ENCODE results near the gene CARD6. TPM values are rescaled to one million over a fixed set of nuclear protein-coding genes. Genes with fewer than 3 reads are reported as not detected.

The CARD6 gene
- total RNA-seq, 4 donors from 2014 or later: 19.2 to 40.3 (median 31.0) TPM

DNA sequence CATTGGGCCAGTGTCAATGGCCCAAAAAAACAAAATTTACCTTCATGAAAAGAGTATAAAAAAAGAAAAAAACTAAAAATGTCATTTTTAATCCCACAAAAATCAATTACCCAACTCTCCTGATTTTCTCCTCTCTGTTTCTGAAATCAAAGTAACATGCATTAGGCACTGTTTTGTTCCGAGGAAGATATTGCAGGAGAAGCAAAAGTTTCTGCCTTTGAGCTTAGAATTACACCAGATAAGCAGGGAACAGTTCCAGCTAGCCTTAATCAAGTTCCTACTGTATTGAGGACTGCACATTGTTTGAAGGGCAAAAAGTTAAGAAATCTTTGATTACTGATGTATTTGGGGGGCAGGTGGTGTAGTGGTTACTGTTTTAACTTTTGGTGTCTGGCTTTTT lies 41.9 kb upstream of the CARD6 start:
- TF ChIP-seq, protein P1, sequence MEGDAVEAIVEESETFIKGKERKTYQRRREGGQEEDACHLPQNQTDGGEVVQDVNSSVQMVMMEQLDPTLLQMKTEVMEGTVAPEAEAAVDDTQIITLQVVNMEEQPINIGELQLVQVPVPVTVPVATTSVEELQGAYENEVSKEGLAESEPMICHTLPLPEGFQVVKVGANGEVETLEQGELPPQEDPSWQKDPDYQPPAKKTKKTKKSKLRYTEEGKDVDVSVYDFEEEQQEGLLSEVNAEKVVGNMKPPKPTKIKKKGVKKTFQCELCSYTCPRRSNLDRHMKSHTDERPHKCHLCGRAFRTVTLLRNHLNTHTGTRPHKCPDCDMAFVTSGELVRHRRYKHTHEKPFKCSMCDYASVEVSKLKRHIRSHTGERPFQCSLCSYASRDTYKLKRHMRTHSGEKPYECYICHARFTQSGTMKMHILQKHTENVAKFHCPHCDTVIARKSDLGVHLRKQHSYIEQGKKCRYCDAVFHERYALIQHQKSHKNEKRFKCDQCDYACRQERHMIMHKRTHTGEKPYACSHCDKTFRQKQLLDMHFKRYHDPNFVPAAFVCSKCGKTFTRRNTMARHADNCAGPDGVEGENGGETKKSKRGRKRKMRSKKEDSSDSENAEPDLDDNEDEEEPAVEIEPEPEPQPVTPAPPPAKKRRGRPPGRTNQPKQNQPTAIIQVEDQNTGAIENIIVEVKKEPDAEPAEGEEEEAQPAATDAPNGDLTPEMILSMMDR (IDR thresholded peaks at IDR 0.05; ENCODE audit: low read depth): no peak

DNA sequence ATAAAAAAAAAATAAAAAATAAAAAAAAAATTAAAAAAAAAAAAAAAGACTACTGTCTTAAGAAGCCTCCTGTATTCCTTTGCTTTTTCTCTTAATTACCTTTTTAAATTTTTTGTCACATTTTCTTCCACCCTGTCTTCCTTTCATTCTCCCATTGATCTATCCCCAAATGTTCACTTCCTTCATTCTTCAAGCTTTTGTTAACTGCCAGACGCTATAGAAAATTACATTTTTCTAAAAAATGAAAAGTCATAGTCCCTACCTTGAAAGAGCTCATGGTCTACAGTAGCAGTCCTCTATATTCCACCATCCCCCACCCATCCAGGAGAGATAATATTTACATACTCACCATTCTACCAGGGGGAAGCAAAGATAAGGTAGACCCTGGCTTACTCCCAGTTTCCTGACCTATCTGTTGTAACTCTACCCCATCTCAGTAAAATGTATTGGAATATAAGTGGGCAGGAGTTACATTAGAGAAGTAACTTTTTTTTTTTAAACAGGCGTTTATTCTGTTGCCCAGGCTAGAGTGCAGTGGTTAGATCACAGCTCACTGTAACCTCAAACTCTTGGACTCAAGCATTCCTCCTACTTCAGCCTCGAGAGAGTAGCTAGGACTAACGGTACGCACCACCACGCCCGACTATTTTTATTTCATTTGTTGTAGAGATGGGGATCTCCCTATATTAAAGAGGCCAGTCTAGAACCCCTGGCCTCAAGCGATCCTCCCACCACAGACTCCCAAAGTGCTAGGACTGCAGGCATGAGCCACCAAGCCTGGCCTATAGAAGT lies 39.2 kb upstream of the CARD6 start:
- TF ChIP-seq, protein P1 (IDR thresholded peaks at IDR 0.05; ENCODE audit: low read depth): no peak

DNA sequence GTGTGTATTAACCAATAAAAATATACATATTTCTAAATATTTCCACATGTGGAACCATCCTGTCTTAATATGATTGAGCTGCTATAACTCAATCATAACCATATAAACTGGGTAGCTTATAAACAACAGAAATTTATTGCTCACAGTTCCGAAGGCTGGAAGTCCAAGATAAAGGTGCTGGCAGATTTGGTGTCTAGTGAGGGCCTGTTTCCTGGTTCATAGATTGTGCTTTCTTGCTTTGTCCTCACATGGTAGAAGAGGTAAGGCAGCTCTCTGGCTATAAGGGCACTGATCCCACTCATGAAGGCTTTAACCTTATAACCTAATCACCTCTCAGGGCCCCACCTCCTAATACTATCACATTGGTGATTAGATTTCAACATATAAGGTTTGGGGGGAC lies 29.0 kb upstream of the CARD6 start:
- TF ChIP-seq, protein P1 (IDR thresholded peaks at IDR 0.05; ENCODE audit: low read depth): no peak

DNA sequence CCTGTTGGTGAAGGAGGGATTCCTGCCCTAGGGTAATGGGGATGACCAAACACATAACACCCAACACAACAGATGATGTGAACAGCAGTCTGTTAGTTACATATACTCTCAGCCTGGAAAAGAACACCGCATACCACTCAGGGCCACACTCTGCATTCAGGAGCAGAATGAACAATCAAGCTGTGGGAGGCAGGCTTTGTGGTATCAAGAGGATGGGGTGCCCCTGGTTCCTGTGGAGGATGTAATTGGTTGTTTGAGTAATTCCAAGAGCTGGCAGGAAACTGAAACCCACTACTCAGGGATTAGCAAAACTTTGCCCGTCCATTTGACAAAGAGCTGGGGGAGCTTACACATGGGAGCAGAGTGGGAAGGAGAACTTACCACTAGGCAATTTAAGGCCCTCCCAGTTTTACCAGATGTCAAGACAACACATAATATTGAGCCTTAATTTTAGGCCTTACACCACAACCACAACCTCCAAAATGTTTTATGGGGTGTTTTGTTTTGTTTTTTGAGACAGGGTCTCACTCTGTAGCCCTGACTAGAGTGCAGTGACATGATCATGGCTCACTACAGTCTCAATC lies 27.4 kb upstream of the CARD6 start:
- TF ChIP-seq, protein P1 (IDR thresholded peaks at IDR 0.05; ENCODE audit: low read depth): no peak

DNA sequence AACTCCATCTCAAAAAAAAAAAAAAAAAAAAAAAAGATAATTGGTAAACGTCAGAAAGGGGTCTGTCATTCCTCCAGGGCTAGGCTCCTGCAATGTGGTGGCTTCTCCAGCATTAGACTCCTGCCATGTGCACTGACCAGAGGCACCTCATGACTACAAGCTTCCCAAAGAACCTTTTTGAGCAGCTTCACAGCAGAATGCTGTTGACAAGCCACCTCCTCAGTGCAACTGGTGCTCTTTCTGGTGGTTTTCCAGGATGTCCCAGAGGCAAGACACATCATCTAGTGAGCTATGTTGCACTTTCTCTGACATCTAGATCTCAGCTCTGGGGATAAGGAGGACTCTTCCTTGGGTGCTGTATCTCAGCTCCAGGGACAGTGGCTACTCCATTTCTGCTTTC lies 17.7 kb upstream of the CARD6 start:
- TF ChIP-seq, protein P1 (IDR thresholded peaks at IDR 0.05; ENCODE audit: low read depth): no peak

DNA sequence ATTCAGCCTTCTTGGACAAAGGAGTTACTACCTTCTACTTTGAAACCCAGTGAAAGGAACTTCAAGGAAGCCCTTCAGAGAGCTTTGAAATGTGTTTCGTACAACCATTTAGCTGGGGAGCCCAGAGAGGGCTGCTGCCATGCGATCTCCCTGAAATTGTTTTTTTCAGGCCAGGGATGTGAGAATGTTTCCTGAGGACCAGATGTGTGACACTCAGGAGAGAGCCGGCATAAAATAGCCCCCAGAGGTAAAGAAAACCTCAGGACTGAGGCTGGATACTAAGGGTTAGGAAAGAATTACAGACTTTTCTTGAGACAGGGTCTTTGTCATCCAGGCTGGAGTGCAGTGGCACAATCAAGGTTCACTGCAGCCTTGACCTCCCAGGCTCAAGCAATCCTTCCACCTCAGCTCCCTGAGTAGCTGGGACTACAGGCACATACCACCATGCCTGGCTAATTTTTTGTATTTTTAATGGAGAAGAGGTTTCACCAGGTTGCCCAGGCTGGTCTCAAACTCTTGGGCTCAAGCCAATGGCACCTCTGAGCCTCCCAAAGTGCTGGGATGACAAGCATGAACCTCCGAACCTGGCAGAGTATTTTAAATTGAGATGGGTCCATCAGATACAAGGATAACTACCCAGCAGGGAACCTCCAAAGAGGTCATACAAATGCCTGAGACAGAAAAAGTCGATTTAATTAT lies 14.5 kb upstream of the CARD6 start:
- TF ChIP-seq, protein P1 (IDR thresholded peaks at IDR 0.05; ENCODE audit: low read depth): no peak
